ENCODE measurements around the gene SERPINA9.
"Not testable (repeated sequence)": the region's sequence is repeated elsewhere in the genome, so short reads cannot be mapped to it uniquely, and the experiment has no call there.

The SERPINA9 gene

GRCh38 chr14:94476023-94476422 lies at the start of gene SERPINA9:
TSS of gene SERPINA9 (minus strand) at chr14:94476197. CDS start at chr14:94469840, 6,357 bp downstream.
- no peak for DNase-seq

GRCh38 chr14:94524093-94524492 lies 48.1 kb upstream of the SERPINA9 start:
- no peak for DNase-seq

DNA sequence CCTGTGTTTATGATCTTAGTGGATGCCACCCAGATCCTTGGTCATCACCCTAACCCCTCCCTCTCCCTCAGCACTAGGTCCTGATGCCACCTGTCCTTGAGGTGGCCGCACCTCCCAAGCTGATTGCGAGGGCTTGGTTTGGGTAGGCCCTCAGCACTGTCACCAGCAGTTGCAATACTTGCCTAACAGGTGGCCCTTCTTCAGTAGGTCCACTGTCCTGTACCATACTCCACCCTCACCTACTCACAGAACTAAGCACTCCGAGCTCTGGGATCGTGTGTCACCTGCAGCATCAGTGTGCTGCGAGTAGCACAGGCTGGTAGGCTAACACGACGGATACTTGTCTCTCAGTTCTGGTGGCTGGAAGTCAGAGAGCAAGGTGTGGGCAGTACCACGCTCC lies 47.3 kb upstream of the SERPINA9 start:
- no peak for DNase-seq

- DNase-seq, result no peak
Measured at GRCh38 chr14:94522115-94522724, 46.2 kb upstream of the SERPINA9 start.

- DNase-seq, result no peak
Measured at GRCh38 chr14:94521375-94522114, 45.5 kb upstream of the SERPINA9 start.

GRCh38 chr14:94517641-94518257 lies 41.8 kb upstream of the SERPINA9 start:
- DNase-seq, result no peak

GRCh38 chr14:94517248-94517640 lies 41.2 kb upstream of the SERPINA9 start:
- no peak for DNase-seq

GRCh38 chr14:94515856-94516255 lies 39.9 kb upstream of the SERPINA9 start:
- no peak for DNase-seq

GRCh38 chr14:94515426-94515825 lies 39.4 kb upstream of the SERPINA9 start:
- DNase-seq, result no peak

DNA sequence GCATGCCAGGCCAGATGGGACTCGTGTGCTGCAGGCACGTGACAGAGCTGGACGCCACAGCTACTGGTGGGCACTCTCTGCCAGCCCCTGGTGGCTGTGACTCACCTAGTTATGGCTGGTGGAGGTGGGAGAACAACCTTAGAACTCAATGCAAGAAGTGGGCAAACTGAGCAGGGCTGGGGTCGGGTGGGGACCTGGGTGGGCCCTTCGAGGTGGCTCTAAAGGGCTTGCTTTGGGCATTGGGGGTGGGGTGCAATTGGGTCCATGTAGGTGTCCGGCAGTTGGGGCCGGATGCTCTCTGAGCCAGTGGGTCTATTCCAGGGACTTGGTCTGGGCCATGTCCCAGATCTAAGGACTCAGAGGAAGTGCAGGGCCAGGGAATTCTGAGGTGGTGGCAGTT lies 38.4 kb upstream of the SERPINA9 start:
- DNase-seq, result no peak

- DNase-seq, result not testable (repeated sequence)
Measured at GRCh38 chr14:94510481-94510880, 34.5 kb upstream of the SERPINA9 start.

DNA sequence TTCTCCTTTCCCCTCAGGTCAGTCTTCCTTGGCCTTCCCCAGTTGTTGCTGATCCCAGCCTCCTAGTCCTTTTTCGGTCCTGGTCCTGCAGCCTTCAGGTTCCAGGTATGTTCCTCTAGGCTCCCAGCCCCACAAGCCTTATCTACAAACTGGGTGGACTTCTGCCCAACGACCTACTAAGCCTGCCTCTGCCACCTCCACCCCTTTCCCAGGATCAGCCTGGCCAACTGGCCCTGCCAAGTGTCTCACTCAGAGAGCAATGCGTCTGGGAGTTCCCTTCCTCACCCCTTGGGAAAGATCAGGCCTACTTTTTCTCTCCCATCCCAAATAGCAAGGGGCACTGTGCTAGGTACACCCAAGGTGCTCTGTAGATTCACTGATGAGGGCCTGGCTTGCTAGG lies 33.4 kb upstream of the SERPINA9 start, which contains the start of gene SERPINA12:
TSS of gene SERPINA12 (minus strand) at position 114 of the 400 bp plus-strand sequence. CDS start 11,072 bp downstream, outside the sequence.
- DNase-seq, result no peak

DNA sequence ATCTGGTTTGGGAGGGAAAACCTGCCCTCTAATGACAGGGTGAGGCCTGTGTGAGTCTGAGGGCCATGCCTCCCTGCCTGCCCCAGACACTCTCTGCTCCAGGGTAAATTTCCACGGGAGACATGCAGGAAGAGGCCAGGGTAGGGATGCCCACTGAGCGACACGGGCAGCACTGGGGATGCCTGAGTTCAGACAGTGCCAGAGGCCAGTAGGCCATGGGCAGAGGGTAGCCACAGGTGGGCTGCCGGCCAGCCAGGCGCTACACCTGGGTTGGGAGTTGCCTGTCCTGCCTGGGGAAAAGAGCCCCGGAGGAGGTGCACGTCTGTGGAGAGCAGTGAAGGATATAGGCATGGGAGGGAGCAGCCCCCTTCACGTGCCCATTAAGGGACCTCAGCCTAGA lies 29.6 kb upstream of the SERPINA9 start:
- DNase-seq, result no peak

DNA sequence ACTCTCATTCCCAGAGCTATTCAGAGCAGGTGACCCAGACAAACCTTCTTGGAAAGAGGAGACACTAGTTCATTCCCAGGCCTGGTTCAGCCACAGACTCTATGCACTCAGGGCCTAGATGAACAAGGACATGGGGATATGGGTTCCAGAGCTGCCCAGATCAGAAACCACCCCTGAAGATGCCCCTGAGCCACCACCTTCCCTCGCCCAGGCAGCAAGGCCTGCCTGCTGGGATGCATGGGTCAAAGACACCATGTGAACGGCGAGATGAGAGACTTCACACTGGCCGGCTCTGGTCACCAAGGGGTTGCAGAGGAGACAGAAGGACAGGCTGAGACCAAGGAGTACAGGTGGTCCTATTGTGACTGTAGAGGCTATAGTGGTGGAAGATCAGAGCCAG lies 29.2 kb upstream of the SERPINA9 start:
- DNase-seq, result no peak

DNA sequence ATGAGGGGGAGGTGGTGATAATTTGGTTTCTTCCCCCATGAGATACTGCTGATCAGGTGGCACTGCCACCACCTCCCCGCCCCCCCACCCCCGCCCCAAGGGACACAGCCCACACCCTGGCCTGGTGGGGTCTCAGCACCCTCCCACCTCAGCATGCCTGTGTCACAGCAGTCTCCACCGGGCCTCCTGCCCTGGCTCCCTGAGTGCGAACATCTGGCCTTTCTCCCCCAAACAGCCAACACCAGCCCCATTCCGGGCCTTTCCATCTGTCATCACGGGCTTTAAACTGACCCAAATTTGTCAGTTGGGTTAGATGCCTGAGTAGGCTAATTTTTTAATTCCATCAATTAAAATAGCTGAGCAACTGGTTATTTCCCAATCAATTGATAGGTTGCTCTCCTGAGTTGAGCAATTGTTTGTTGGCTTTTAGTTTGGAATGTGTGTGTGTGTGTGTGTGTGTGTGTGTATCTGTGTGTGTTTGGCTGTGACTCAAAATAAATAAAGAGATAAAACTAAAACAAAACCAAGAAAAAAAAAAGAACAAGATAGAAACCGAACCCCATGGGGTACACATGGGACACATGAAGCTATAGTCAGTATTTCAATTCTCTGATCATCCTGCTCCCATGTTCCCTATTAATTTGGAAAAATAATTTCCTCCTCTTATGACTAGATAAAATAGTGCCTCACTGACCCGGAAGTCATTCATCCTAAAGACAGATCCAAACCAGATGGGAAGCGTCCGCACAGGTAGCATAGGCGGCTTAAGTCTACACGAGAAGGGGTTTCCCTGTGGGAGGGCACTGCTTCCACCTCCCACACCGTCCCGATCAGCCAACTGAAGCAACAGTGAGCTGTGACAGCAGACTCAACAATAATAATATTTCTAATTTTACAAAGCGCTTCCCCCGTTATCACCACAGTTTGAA lies 25.9 kb upstream of the SERPINA9 start:
- DNase-seq, result no peak

- no peak for DNase-seq
Measured at GRCh38 chr14:94500264-94500663, 24.3 kb upstream of the SERPINA9 start.

DNA sequence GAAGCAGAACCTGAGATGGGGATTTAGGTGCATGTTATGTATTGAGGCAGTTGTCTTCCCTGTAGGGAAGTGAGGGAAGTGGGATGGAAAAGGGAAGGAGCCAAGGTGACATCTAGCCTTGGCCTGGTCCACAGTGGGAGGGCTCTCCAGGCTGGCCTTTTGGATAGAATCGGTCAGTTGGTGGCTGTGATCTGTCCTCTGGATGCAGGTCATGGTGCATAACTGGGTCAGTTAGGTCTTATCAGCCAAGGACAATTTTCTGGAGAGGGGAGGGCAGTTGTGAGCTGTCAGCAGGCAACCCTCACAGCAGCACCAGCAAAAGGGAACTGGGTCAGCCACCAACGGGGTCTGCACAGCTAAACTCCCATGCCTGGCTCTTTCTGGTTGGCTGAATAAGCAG lies 23.7 kb upstream of the SERPINA9 start:
- DNase-seq, result no peak

GRCh38 chr14:94498215-94498614 lies 22.2 kb upstream of the SERPINA9 start:
- no peak for DNase-seq

DNA sequence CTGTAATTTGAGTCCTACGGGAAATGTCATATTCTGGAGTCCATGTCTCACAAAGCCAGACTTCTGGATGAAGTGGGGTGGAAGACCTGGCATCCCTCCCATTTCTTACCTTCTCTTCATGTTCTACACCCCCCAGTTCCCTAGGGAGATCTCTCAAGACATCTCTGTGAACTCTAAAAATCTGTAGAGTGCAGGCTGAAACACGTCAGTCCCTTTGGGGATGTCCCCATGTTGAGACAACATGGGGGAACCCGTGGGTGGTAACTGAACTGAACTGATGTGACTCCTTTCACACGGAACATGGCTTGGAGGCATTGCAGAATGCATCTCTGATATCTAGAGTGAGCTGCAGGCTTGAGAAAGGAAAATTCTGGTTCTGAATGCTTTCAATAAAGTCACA lies 18.1 kb upstream of the SERPINA9 start:
- DNase-seq, result no peak

DNA sequence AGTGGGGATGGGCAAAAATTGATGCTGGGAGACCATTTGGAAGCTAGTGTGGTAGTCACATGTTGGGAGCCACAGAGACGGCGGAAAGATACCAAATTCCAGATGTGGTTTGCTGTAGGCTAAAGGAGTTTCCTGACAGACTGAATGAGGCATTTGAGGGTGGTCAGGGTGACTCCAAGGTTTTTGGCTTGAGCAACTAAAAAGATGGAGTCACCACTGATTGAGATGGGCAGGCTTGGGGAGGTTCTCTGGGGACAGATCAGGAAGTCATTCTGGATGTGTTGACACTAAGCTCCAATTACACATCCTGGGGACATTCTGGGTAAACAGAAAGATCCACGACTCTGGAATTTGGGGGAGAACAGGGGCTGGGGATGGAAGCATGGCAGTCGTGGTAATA lies 15.5 kb upstream of the SERPINA9 start:
- no peak for DNase-seq

GRCh38 chr14:94489336-94489735 lies 13.3 kb upstream of the SERPINA9 start:
- DNase-seq, result no peak

DNA sequence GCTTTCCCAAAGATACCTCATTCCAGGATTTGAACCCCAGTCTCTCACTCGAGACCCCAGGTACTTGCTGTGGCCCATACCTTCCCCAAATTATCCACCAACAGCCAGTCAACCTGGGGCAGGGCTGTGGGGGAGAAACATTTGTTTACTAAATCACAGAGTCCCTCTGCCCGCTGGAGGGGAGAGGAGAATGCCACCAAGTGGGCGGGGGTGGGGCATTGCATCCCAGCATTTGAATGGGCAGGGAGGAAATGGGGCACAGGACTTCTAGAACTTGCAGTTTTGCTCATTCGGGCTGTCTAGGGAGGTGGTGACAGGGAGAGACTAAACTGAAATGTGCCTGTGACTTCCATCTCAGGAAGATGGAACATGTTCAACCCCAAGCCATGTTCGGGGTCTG lies 10.9 kb upstream of the SERPINA9 start:
- DNase-seq, result no peak

All from activated CD8-positive, alpha-beta memory T cell treated with anti-CD3 and anti-CD28 coated beads, Interleukin-2, amount 50 U/mL, for 48 hours (primary cell).